GM15510 (cell line): Measurements from ENCODE around the gene TRAPPC5.

Experiments
- POLR2A ChIP-seq: IDR thresholded peaks from 3 replicates; pipeline ENCODE4 v1.6.1; 2011; ENCODE audit warnings: borderline replicate concordance; ENCODE audit not compliant: insufficient read length; ENCODE audit errors: extremely low read depth

The TRAPPC5 gene

DNA sequence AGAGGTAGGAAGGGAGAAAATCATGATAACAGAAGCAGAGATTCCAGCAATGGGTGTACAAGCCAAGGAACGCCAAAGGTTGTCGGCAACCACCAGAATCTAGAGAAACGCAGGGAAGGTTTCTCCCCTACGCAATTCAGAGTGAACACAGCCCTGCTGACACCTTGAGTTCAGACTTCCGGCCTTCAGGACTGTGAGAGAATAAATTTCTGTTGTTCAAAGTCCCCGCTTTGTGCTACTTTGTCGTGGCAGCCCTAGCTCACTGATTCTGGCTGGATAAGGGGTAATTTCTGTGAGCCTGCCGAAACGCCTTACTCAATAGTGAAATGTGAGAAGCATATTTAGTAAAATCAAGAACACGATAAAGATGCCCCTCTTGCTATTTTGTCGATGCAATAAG lies 56.6 kb downstream of the TRAPPC5 start:
- no peak for TF ChIP-seq POLR2A
